H9 (cell line): ENCODE measurements around the gene CACFD1. TPM values are rescaled to one million over a fixed set of nuclear protein-coding genes. Genes with fewer than 3 reads are reported as not detected.

Source experiments
- DNase-seq: peaks from one replicate; pipeline ENCODE4 v3.0.0-alpha.2; 2017
- H2AFZ ChIP-seq: one replicate; pipeline ENCODE4 v1.6.1; 2013; ENCODE audit warnings: mild to moderate bottlenecking, low read length, control low read depth, moderate library complexity
- H2AK5ac ChIP-seq: 2 replicates; pipeline ENCODE4 v1.6.1; 2013; ENCODE audit warnings: low read length, control low read depth, mixed read lengths; ENCODE audit not compliant: insufficient read length
- H2BK120ac ChIP-seq: one replicate; pipeline ENCODE4 v1.6.1; 2013; ENCODE audit warnings: low read depth, mild to moderate bottlenecking, low read length, control low read depth, inconsistent platforms; ENCODE audit not compliant: poor library complexity, severe bottlenecking
- H2BK12ac ChIP-seq: 2 replicates; pipeline ENCODE4 v1.6.1; 2013; ENCODE audit warnings: low read length, control low read depth, mixed read lengths, low read depth; ENCODE audit not compliant: insufficient read length
- H2BK15ac ChIP-seq: 2 replicates; pipeline ENCODE4 v1.6.1; 2013; ENCODE audit warnings: low read depth, low read length, control low read depth
- H2BK20ac ChIP-seq: one replicate; pipeline ENCODE4 v1.6.1; 2013; ENCODE audit warnings: low read depth, mild to moderate bottlenecking, low read length, control low read depth, inconsistent platforms; ENCODE audit not compliant: poor library complexity, severe bottlenecking
- H2BK5ac ChIP-seq: 2 replicates; pipeline ENCODE4 v1.6.1; 2013; ENCODE audit warnings: low read length, control low read depth, mixed read lengths; ENCODE audit not compliant: insufficient read length
- H3K14ac ChIP-seq: 2 replicates; pipeline ENCODE4 v1.6.1; 2013; ENCODE audit warnings: low read length, control low read depth; ENCODE audit not compliant: insufficient read depth
- H3K18ac ChIP-seq: 2 replicates; pipeline ENCODE4 v1.6.1; 2013; ENCODE audit warnings: low read depth, mild to moderate bottlenecking, mixed read lengths, low read length, control low read depth; ENCODE audit not compliant: insufficient read length
- H3K23ac ChIP-seq: 2 replicates; pipeline ENCODE4 v1.6.1; 2013; ENCODE audit warnings: low read length, control low read depth, mixed read lengths, low read depth; ENCODE audit not compliant: insufficient read length
- H3K23me2 ChIP-seq: 2 replicates; pipeline ENCODE4 v1.6.1; 2013; ENCODE audit warnings: low read depth, mild to moderate bottlenecking, mixed read lengths, low read length, control low read depth; ENCODE audit not compliant: insufficient read length, poor library complexity, severe bottlenecking
- H3K27ac ChIP-seq: 2 replicates; pipeline ENCODE4 v1.5.1; 2013; ENCODE audit warnings: low read length, control low read depth, mixed read lengths, low read depth; ENCODE audit not compliant: insufficient read length
- H3K27me3 ChIP-seq: 2 replicates; pipeline ENCODE4 v1.6.1; 2013; ENCODE audit warnings: low read length, control low read depth, inconsistent platforms; ENCODE audit not compliant: insufficient read depth
- H3K4ac ChIP-seq: 2 replicates; pipeline ENCODE4 v1.6.1; 2013; ENCODE audit warnings: low read depth, mild to moderate bottlenecking, control low read depth, inconsistent platforms, low read length, moderate library complexity
- H3K4me1 ChIP-seq: 2 replicates; pipeline ENCODE4 v1.6.1; 2013; ENCODE audit warnings: low read length, control low read depth, inconsistent platforms; ENCODE audit not compliant: insufficient read depth
- H3K4me2 ChIP-seq: 2 replicates; pipeline ENCODE4 v1.6.1; 2013; ENCODE audit warnings: low read length, control low read depth, mixed read lengths; ENCODE audit not compliant: insufficient read length, insufficient read depth
- H3K56ac ChIP-seq: 2 replicates; pipeline ENCODE4 v1.6.1; 2013; ENCODE audit warnings: low read depth, mild to moderate bottlenecking, mixed read lengths, low read length, control low read depth; ENCODE audit not compliant: insufficient read length
- H3K79me1 ChIP-seq: 2 replicates; pipeline ENCODE4 v1.6.1; 2013; ENCODE audit warnings: low read depth, mild to moderate bottlenecking, moderate library complexity, low read length, control low read depth, inconsistent platforms; ENCODE audit not compliant: insufficient read depth, poor library complexity, severe bottlenecking
- H3K79me2 ChIP-seq: 2 replicates; pipeline ENCODE4 v1.6.1; 2013; ENCODE audit warnings: low read length, control low read depth, inconsistent platforms; ENCODE audit not compliant: insufficient read depth
- H3K9ac ChIP-seq: 2 replicates; pipeline ENCODE4 v1.6.1; 2013; ENCODE audit warnings: low read length, control low read depth, mixed read lengths; ENCODE audit not compliant: insufficient read length; ENCODE audit errors: extremely low read depth
- H3K9me3 ChIP-seq: one replicate; pipeline ENCODE4 v1.6.1; 2013; ENCODE audit warnings: low read depth, low read length, inconsistent platforms; ENCODE audit not compliant: control insufficient read depth
- H3T11ph ChIP-seq: one replicate; pipeline ENCODE4 v1.6.1; 2013; ENCODE audit warnings: mild to moderate bottlenecking, low read length, control low read depth, inconsistent platforms
- H4K20me1 ChIP-seq: one replicate; pipeline ENCODE4 v1.6.1; 2013; ENCODE audit not compliant: control insufficient read depth, insufficient read length, insufficient read depth
- H4K5ac ChIP-seq: 2 replicates; pipeline ENCODE4 v1.6.1; 2013; ENCODE audit warnings: low read depth, mild to moderate bottlenecking, mixed read lengths, low read length, control low read depth; ENCODE audit not compliant: insufficient read length
- H4K8ac ChIP-seq: replicated peaks from 2 replicates; pipeline ENCODE4 v1.6.1; 2013; ENCODE audit warnings: low read length, control low read depth, mixed read lengths, low read depth; ENCODE audit not compliant: insufficient read length
- H4K91ac ChIP-seq: 2 replicates; pipeline ENCODE4 v1.6.1; 2013; ENCODE audit warnings: low read depth, mild to moderate bottlenecking, moderate library complexity, mixed read lengths, low read length, control low read depth; ENCODE audit not compliant: insufficient read length
- H3K27ac Mint-ChIP-seq, 3 experiments: 2 replicates in 2 of 3; 3 replicates in 1 of 3; pipeline ENCODE4 v1.8.0; 2020 to 2021; ENCODE audit warnings: mixed read lengths in 3 of 3, mild to moderate bottlenecking in 1 of 3, moderate library complexity in 1 of 3
- H3K27me3 Mint-ChIP-seq: 2 replicates; pipeline ENCODE4 v1.8.0; 2021; ENCODE audit warnings: low read depth, mild to moderate bottlenecking, moderate library complexity, mixed read lengths
- H3K36me3 Mint-ChIP-seq, 3 experiments: 2 replicates in 2 of 3; 3 replicates in 1 of 3; pipeline ENCODE4 v1.8.0; 2020 to 2021; ENCODE audit warnings: low read depth in 3 of 3, mixed read lengths in 3 of 3; ENCODE audit not compliant: insufficient read depth in 1 of 3
- H3K4me1 Mint-ChIP-seq, 2 experiments: 2 replicates each; pipeline ENCODE4 v1.8.0; 2020; ENCODE audit warnings: mixed read lengths in 2 of 2
- H3K4me3 Mint-ChIP-seq, 2 experiments: 2 replicates in 1 of 2; 3 replicates in 1 of 2; pipeline ENCODE4 v1.8.0; 2020 to 2021; ENCODE audit warnings: mild to moderate bottlenecking in 2 of 2, mixed read lengths in 2 of 2, moderate library complexity in 1 of 2
- H3K9me3 Mint-ChIP-seq, 2 experiments: 2 replicates in 1 of 2; 3 replicates in 1 of 2; pipeline ENCODE4 v1.8.0; 2020; ENCODE audit warnings: mild to moderate bottlenecking in 2 of 2, mixed read lengths in 2 of 2, moderate library complexity in 1 of 2
- WGBS: extraction: QIAGEN DNeasy Blood & Tissue Kit; methylation state at CpG from one replicate; pipeline ENCODE4 v1.1.7; 2013; ENCODE audit warnings: missing lambda C conversion rate, low lambda C conversion rate, mixed read lengths; ENCODE audit not compliant: insufficient read length; ENCODE audit errors: extremely low coverage; 5-methylcytosine and 5-hydroxymethylcytosine counted together
- total RNA-seq: library from RNA; stranded (reverse); gene quantifications from 2 replicates; pipeline ENCODE4 v1.2.1, GENCODE V29; 2021
- TF ChIP-seq, protein P1 (sequence below): fragments of 200-600 bp; sonication (generic); conservative IDR thresholded peaks from 3 replicates; pipeline ENCODE4 v1.8.0; 2021; ENCODE audit warnings: antibody characterized with exemption, mild to moderate bottlenecking

Gene CACFD1
- total RNA-seq, 1 experiment from 2014 or later, result 20.0 TPM

DNA sequence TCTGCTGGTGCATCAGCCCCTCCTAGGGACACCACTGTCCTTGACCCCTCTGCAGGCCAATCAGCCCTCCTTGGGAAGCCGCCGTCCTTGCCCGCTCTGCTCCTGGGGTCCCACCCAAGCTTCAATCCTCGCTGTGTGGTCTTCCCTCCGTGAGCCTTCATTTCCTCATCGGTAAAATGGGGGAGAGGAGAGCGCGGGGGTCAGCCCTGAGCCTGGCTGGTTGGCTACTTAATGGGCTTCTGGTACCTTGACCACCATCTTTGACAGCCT, 31.8 kb downstream of the CACFD1 start:
- no peak overlapping the region for H3K14ac ChIP-seq
- no CpG with 5 or more reads among the region's 8 CpGs for WGBS

More for the DNA sequence above, 31.8 kb downstream of the CACFD1 start:
- H2BK12ac ChIP-seq, result no peak overlapping the region
- no peaks in the 10 kb centered on the region for H4K20me1 ChIP-seq
- no peak overlapping the region for H3K18ac ChIP-seq
- H4K91ac ChIP-seq, result no peak overlapping the region
- H3K4ac ChIP-seq, result no peak overlapping the region
- no peak overlapping the region for H3K4me2 ChIP-seq
- no peak overlapping the region for H4K8ac ChIP-seq
- H3K4me1 Mint-ChIP-seq, result no peaks in the 10 kb centered on the region
- TF ChIP-seq, protein P1, sequence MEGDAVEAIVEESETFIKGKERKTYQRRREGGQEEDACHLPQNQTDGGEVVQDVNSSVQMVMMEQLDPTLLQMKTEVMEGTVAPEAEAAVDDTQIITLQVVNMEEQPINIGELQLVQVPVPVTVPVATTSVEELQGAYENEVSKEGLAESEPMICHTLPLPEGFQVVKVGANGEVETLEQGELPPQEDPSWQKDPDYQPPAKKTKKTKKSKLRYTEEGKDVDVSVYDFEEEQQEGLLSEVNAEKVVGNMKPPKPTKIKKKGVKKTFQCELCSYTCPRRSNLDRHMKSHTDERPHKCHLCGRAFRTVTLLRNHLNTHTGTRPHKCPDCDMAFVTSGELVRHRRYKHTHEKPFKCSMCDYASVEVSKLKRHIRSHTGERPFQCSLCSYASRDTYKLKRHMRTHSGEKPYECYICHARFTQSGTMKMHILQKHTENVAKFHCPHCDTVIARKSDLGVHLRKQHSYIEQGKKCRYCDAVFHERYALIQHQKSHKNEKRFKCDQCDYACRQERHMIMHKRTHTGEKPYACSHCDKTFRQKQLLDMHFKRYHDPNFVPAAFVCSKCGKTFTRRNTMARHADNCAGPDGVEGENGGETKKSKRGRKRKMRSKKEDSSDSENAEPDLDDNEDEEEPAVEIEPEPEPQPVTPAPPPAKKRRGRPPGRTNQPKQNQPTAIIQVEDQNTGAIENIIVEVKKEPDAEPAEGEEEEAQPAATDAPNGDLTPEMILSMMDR, result no peak
- H3K9me3 Mint-ChIP-seq, result no peaks in the 10 kb centered on the region
- no peak for DNase-seq
- H3K4me3 Mint-ChIP-seq, result no peak overlapping the region
- no peaks in the 10 kb centered on the region for H3K9me3 ChIP-seq
- H3K27ac Mint-ChIP-seq, result 0 out of 7 replicates have a peak overlapping the region, but pooled peaks of 1 of the 3 experiments have one; percentile 15
- no peak overlapping the region for H3K9ac ChIP-seq
- H4K5ac ChIP-seq, result no peak overlapping the region
- no peaks in the 10 kb centered on the region for H3K23me2 ChIP-seq
- peaks cover 2% of the 10 kb centered on the region for H3K27me3 Mint-ChIP-seq
- no peak overlapping the region for H2BK120ac ChIP-seq
- H2BK15ac ChIP-seq, result no peak overlapping the region
- H3K36me3 Mint-ChIP-seq, result no peaks in the 10 kb centered on the region
- H2AFZ ChIP-seq, result no peak overlapping the region
- no peak overlapping the region for H2AK5ac ChIP-seq
- no peaks in the 10 kb centered on the region for H3K79me1 ChIP-seq
- H3K27ac ChIP-seq, result no peak overlapping the region
- no peak overlapping the region for H3K23ac ChIP-seq
- H3K27me3 ChIP-seq, result no peaks in the 10 kb centered on the region
- no peaks in the 10 kb centered on the region for H3K4me1 ChIP-seq
- no peak overlapping the region for H3K56ac ChIP-seq
- H3K79me2 ChIP-seq, result no peaks in the 10 kb centered on the region
- no peak overlapping the region for H3T11ph ChIP-seq
- no peak overlapping the region for H2BK20ac ChIP-seq
- no peak overlapping the region for H2BK5ac ChIP-seq
